A673 (cell line): ENCODE measurements around the gene LIMS2. TPM values are rescaled to one million over a fixed set of nuclear protein-coding genes. Genes with fewer than 3 reads are reported as not detected.

Experiments used
- BruUV-seq: library from RNA; stranded (reverse); fragments of 400-500 nt; replicated peaks from 2 replicates; lab custom pipeline; 2021; lab: Mats Ljungman, UMichigan
- CTCF ChIA-PET: fragments of 300-600 bp; sonication (Branson Sonifier 250); formaldehyde crosslinking; loops from one replicate; lab custom pipeline; 2022; ENCODE audit warnings: antibody characterized with exemption; lab: Charles Lee
- POLR2A ChIA-PET: fragments of 300-600 bp; sonication (Branson Sonifier 250); formaldehyde crosslinking; loops from one replicate; lab custom pipeline; 2022; ENCODE audit warnings: antibody characterized with exemption; ENCODE audit not compliant: low non-redundant PET; lab: Charles Lee
- DNase-seq: peaks from one replicate; pipeline ENCODE4 v3.0.0-alpha.2; 2015; ENCODE audit warnings: low spot score
- H3K27ac ChIP-seq: fragments of 200-600 bp; sonication (generic); 2 replicates; pipeline ENCODE4 v1.5.1; 2016; ENCODE audit warnings: mixed run types, low read depth, mild to moderate bottlenecking, mixed read lengths, antibody characterized with exemption, low read length; ENCODE audit not compliant: poor library complexity, severe bottlenecking
- H3K27me3 ChIP-seq: fragments of 200-600 bp; sonication (generic); replicated peaks from 2 replicates; pipeline ENCODE4 v1.6.1; 2017; ENCODE audit warnings: mixed run types, low read depth, mild to moderate bottlenecking, mixed read lengths, antibody characterized with exemption, low read length; ENCODE audit not compliant: insufficient read depth, poor library complexity
- H3K36me3 ChIP-seq: fragments of 200-600 bp; sonication (generic); 2 replicates; pipeline ENCODE4 v1.6.1; 2016; ENCODE audit warnings: mixed run types, mild to moderate bottlenecking, mixed read lengths, antibody characterized with exemption, low read length; ENCODE audit not compliant: insufficient read depth, poor library complexity, severe bottlenecking
- H3K4me1 ChIP-seq: fragments of 200-600 bp; sonication (generic); 2 replicates; pipeline ENCODE4 v1.6.1; 2017; ENCODE audit warnings: mixed run types, mild to moderate bottlenecking, mixed read lengths, antibody characterized with exemption, low read length; ENCODE audit not compliant: insufficient read depth, poor library complexity, severe bottlenecking
- H3K4me3 ChIP-seq: fragments of 200-600 bp; sonication (generic); 2 replicates; pipeline ENCODE4 v1.5.1; 2016; ENCODE audit warnings: low read depth, mixed run types, mild to moderate bottlenecking, mixed read lengths, low read length; ENCODE audit not compliant: poor library complexity, severe bottlenecking
- H3K9me3 ChIP-seq: fragments of 200-600 bp; sonication (generic); 2 replicates; pipeline ENCODE4 v1.6.1; 2016; ENCODE audit warnings: mixed run types, low read depth, mild to moderate bottlenecking, mixed read lengths, antibody characterized with exemption, low read length; ENCODE audit not compliant: poor library complexity, severe bottlenecking
- CTCF ChIP-seq: fragments of 300-800, 200-600 bp; sonication (generic); conservative IDR thresholded peaks from 2 replicates; pipeline ENCODE4 v1.5.1; 2017; ENCODE audit warnings: low read depth, mild to moderate bottlenecking, antibody characterized with exemption, low read length, moderate library complexity, mixed read lengths
- EZH2 ChIP-seq: fragments of 200-600 bp; sonication (generic); IDR thresholded peaks from 2 replicates; pipeline ENCODE4 v1.6.1; 2017; ENCODE audit warnings: borderline replicate concordance, low read depth, mild to moderate bottlenecking, mixed read lengths, antibody characterized with exemption, low read length; ENCODE audit not compliant: poor library complexity, severe bottlenecking
- intact Hi-C: fragments of 100-400 bp; cut with micrococcal nuclease; formaldehyde crosslinking; loops from one replicate; pipeline ENCODE4 v1.10.0; 2022; ENCODE audit not compliant: unreplicated experiment
- total RNA-seq: library from RNA; stranded (reverse); gene quantifications from 2 replicates; pipeline ENCODE4 v1.2.3, GENCODE V29; 2021

LIMS2 gene
- total RNA-seq, 1 experiment from 2014 or later, result 1.2 TPM

- H3K27ac ChIP-seq, result no peak overlapping the region
These were observed 30.2 kb upstream of the LIMS2 start for GRCh38 chr2:127705391-127706065.

GRCh38 chr2:127704641-127705390 is 29.5 kb upstream of the LIMS2 start:
- intact Hi-C loops, result loop anchor here (5.0 kb wide), 1 partner anchor 107 kb away; the partner anchor contains the start of gene WDR33
- Histone ChIP-seq H3K4me3 (no peak overlapping the region), H3K9me3 (no peaks in the 10 kb centered on the region), H3K4me1 (peaks cover 24% of the 10 kb centered on the region), H3K27me3 (no peaks in the 10 kb centered on the region), H3K27ac (peak overlapping the region; percentile 1), H3K36me3 (peaks cover 47% of the 10 kb centered on the region)
- CTCF ChIA-PET, result no interaction called here
- POLR2A ChIA-PET, result no interaction called here
- no peak for DNase-seq
- no TSS peak for BruUV-seq
- TF ChIP-seq EZH2 (no peak), CTCF (no peak)

More at GRCh38 chr2:127705391-127706065, 30.2 kb upstream of the LIMS2 start:
- BruUV-seq, result no TSS peak
- H3K4me3 ChIP-seq, result no peak overlapping the region
- no peaks in the 10 kb centered on the region for H3K27me3 ChIP-seq
- no peaks in the 10 kb centered on the region for H3K9me3 ChIP-seq
- POLR2A ChIA-PET, result no interaction called here
- CTCF ChIA-PET, result no interaction called here
- H3K36me3 ChIP-seq, result peaks cover 52% of the 10 kb centered on the region
- intact Hi-C loops, result no loop called here
- DNase-seq, result no peak
- peaks cover 23% of the 10 kb centered on the region for H3K4me1 ChIP-seq
- no peak for TF ChIP-seq CTCF
- no peak for TF ChIP-seq EZH2

- ChIA-PET POLR2A (no interaction called here), CTCF (no interaction called here)
- Histone ChIP-seq H3K27me3 (no peaks in the 10 kb centered on the region), H3K4me3 (no peak overlapping the region), H3K27ac (no peak overlapping the region), H3K9me3 (no peaks in the 10 kb centered on the region), H3K4me1 (peaks cover 24% of the 10 kb centered on the region), H3K36me3 (peaks cover 31% of the 10 kb centered on the region)
- intact Hi-C loops, result loop anchor here (5.0 kb wide), 1 partner anchor 109 kb away; the partner anchor contains the start of gene WDR33
- TF ChIP-seq EZH2 (no peak), CTCF (no peak)
- no TSS peak for BruUV-seq
- no peak for DNase-seq
These were observed 28.0 kb upstream of the LIMS2 start for GRCh38 chr2:127703282-127703681.
